ENCODE data around the gene TBL3.

Gene TBL3

DNA sequence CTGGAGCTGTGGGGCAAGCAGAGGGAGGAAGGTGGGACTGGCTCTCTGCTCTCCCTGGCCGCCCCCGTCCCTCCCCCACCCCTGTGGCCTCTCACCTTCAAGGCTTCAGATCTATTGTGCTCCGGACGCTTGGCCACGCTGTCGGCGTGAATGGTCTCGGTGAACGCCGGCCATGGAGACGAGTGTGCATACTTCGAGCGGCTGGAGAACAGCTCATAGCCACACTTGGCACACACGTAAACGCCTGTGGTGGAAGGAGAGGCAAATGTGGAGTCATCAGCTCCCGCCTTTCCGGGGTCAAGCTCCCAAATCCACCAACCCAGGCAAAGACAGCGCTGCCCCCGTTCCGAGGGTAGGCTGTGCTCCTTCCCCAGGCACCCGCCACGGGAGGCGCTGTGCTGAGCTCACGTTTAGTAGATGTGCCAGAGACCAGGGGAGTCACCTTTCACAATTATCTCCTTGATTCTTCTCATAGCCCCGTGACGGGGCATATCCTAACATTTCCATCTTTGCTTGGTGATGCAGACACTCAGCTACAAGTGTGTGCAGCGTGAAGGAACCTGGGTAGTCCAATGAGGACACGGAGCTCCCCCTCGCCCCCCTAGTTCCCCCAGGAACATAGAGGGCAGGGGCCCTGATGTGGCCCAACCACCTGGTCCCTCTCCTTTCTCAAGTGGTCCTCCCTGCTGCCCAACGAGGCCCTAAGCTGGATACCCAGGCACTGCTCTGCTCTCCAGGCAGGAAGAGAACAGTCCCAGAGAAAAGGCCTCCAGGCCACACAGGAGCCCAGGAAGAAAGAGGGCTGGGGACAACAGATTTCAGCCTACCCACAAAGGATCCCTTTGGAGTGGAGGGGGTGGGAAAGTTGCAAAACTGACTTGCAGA, 30.4 kb upstream of the TBL3 start:
- TF ChIP-seq, protein P1, sequence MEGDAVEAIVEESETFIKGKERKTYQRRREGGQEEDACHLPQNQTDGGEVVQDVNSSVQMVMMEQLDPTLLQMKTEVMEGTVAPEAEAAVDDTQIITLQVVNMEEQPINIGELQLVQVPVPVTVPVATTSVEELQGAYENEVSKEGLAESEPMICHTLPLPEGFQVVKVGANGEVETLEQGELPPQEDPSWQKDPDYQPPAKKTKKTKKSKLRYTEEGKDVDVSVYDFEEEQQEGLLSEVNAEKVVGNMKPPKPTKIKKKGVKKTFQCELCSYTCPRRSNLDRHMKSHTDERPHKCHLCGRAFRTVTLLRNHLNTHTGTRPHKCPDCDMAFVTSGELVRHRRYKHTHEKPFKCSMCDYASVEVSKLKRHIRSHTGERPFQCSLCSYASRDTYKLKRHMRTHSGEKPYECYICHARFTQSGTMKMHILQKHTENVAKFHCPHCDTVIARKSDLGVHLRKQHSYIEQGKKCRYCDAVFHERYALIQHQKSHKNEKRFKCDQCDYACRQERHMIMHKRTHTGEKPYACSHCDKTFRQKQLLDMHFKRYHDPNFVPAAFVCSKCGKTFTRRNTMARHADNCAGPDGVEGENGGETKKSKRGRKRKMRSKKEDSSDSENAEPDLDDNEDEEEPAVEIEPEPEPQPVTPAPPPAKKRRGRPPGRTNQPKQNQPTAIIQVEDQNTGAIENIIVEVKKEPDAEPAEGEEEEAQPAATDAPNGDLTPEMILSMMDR (IDR thresholded peaks at IDR 0.05): no peak

DNA sequence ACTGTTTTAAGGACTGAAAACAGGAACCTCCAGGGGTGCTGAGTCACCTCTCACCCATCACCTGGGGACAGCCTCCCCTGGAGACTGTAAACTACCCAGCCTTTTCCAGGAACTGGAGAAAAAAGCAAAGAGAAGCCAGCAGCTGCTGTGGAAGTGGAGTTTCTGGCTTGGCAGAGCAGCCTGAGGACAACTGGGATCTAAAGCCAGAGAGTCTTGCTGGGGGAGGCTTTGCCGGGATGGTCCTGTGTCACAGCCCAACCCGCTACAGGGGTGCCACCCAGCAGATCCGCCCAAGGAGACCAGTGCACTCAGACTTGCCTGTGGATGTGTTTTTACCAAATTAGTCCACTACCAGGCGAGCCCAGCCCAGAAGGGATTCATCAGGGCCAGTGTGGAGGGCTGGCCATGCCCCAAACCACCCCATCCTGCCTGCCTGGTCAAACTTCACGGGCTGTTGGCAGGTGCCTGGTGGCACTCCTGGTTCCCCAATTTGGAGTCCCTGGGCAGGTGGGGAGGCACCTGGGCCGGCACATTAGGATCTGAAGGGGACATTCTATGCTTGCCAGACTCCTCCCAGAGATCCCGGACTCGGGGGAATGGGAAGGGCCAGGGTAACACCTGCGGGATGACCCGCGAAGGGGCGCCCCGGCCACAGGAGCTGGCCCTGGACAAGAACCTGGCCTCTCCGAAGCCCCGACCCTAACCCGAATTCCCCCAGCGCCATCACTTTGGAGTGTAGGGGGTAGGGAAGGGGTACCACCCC, 29.6 kb upstream of the TBL3 start:
- TF ChIP-seq, protein P1 (IDR thresholded peaks at IDR 0.05): no peak

DNA sequence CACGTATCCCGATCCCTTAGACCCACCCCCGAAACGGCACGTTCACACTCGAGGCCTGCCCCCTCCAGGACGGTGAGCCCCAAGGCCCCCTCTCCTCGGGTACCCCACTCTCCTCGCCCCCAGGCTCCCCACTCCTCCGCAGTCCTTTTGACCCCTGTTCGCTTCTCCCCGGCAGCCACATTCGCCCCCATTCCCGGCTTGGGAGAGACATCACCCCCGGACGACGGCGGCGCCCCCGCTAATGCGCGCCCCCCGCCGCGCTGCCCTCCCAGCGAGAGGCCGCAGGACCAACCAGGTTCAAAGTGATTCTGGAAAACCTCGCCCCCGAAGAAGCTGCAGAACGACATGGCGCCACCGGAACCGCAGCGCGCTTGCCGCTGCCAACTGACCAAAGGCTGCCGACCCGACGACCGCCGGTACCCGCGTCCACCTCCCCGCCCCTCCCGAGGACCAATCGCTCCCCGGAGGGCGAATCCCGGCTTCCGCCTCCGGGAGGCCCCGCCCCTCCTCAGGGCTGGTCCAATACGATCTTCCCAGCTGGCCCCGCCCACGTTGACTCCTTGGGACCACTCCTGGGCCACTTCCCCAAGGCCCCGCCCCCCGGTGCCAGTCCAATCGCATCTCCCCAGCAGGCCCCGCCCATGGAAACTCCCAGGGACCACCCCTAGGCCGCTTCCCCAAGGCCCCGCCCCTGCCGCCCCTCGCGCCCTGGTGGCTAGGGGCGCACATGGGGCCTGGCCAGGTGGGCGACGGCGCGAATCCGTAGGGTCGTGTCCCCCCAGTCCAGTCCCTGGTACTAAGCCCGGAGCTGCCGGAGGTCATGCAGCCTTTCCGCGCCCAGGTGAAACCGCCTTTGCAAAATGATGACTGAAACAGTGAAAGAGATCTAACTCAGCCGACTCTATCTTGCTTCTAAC, 28.8 kb upstream of the TBL3 start, which contains the start of gene MSRB1:
TSS of gene MSRB1 (minus strand) at position 390 of the 917 bp plus-strand sequence. CDS start at position 347, 43 bp downstream.
- TF ChIP-seq, protein P1 (IDR thresholded peaks at IDR 0.05): no peak

DNA sequence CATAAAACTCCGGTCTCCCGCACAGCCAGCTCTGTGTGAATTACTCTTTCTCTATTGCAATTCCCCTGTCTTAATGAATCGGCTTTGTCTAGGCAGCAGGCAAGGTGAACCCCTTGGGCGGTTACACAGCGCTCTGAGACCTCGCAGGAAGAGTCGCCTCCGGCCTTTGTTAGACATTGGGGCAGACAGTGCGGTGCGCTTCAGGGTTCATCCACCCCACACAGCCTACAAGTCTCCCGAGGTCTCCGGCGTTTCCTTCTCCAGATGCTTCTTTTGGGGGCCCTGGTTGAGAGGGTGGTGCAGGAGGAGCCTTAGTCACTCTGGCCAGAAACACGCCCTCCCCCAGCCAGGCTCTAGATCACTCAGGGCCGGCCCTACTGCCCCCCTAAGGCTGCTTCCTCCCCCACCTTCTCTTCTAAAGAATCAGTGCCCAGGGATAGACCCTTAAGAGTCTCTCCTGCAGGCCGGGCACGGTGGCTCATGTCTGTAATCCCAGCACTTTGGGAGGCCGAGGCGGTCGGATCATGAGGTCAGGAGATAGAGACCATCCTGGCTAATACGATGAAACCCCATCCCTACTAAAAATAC, 27.1 kb upstream of the TBL3 start:
- TF ChIP-seq, protein P1 (IDR thresholded peaks at IDR 0.05): no peak

DNA sequence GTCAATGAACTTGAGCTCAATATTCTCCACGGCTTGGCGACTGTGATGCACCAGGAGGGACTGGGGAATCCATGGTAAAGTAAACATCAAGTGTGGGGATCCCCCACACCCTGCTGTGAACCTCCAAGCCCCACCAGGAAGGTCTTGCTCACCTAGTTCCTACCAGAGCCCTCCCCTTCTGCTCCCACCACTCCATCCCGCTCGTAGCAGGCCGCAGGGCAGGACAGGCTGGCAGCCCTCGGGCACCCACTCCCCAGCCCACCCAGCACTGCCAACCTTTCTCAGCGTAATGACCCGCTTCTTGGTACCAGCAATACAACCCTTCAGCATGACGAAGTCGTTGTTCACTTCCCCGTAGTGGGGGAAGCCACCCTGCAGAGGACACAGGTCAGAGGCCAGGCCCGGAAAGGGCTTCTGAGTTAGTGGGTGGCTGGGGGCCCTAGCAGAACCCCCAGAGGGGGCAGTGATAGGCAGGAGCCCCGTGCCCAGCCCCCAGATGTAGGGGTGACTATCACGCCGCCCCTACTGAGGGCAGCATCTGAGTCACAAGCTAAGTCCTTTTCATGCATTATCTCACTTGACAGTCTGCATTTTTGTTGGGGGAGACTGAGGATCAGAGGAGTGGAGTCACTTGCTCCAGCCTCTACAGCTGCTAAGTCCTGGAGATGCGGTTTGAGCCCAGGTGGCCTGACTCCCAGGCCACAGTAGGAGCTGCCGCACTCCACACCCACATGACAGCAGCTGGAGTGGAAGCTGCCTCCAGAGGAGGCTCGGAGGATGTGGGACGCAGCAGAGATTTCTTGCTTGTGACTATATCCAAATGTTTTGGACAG, 26.1 kb upstream of the TBL3 start:
- TF ChIP-seq, protein P1 (IDR thresholded peaks at IDR 0.05): no peak

DNA sequence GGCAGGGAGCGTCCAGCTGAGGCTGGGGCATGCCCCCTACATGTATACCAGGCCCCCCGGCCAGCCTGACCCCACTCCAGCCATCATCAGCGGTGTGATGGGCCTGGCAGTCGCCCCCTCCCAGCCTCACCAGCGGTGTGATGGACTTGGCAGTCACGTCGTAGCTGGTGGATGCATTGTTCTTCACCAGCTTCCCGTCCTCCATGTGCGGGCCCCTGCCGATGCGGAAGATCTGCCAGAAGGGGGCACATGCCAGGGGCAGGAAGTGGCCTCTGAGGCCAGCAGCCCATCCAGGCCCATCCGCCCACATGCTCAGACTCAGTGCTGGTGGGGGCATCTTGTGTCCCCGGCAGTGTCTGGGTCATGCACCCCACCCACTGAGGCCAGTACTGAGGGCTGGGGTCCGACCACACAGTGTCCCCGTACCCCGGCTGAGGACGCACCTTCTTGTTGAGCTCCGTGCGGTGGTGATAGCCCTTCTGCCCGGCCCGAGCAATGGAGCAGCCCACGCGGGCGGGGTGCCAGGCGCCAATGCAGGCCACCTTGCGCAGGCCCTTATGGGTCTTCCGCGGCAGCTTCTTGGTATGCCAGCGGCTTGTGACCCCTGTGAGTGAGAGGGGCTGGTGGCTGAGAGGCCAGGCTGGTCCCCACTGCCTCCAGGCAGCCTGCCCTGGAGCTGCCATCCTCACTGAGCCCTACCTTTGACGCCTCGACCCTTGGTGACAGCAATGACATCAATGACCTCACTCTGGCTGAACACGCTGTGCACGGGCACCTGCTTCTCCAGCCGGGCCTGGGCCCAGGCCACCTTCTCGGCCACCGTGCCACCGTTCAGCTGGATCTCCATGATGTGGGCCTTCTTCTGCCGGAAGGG, 25.1 kb upstream of the TBL3 start:
- TF ChIP-seq, protein P1 (IDR thresholded peaks at IDR 0.05): no peak

All from LNCAP (cell line).